ENCODE results near the gene TDRKH.

TDRKH gene

GRCh38 chr1:151807131-151807530 lies 16.8 kb upstream of the TDRKH start:
- no peak for TF ChIP-seq CTCF (IDR thresholded peaks at IDR 0.05; ENCODE audit: low read depth, low read length)
- no peak overlapping the region for H3K4me3 ChIP-seq (ENCODE audit: low read depth, low read length)

- no peak for TF ChIP-seq CTCF (IDR thresholded peaks at IDR 0.05; ENCODE audit: low read depth, low read length)
- H3K4me3 ChIP-seq (ENCODE audit: low read depth, low read length), result no peak overlapping the region
These were observed 15.9 kb upstream of the TDRKH start for GRCh38 chr1:151806170-151806569.

- no peak for TF ChIP-seq CTCF (IDR thresholded peaks at IDR 0.05; ENCODE audit: low read depth, low read length)
- no peak within 1 kb of the TSS for H3K4me3 ChIP-seq (ENCODE audit: low read depth, low read length)
These were observed 14.9 kb upstream of the TDRKH start, which contains the start of gene LINGO4 for GRCh38 chr1:151805066-151805820. LINGO4 (minus strand) TSS chr1:151805419; CDS start chr1:151802704, 2,715 bp downstream.

- no peak for TF ChIP-seq CTCF (IDR thresholded peaks at IDR 0.05; ENCODE audit: low read depth, low read length)
- no peak overlapping the region for H3K4me3 ChIP-seq (ENCODE audit: low read depth, low read length)
These were observed 13.6 kb upstream of the TDRKH start for GRCh38 chr1:151803915-151804314.

- no peak overlapping the region for H3K4me3 ChIP-seq (ENCODE audit: low read depth, low read length)
- TF ChIP-seq CTCF (IDR thresholded peaks at IDR 0.05; ENCODE audit: low read depth, low read length), result no peak
These were observed 12.9 kb upstream of the TDRKH start for GRCh38 chr1:151803164-151803563.

- no peak for TF ChIP-seq CTCF (IDR thresholded peaks at IDR 0.05; ENCODE audit: low read depth, low read length)
- H3K4me3 ChIP-seq (ENCODE audit: low read depth, low read length), result no peak overlapping the region
These were observed 12.1 kb upstream of the TDRKH start for GRCh38 chr1:151802372-151802771.

GRCh38 chr1:151801846-151802245 lies 11.5 kb upstream of the TDRKH start:
- H3K4me3 ChIP-seq (ENCODE audit: low read depth, low read length), result no peak overlapping the region
- TF ChIP-seq CTCF (IDR thresholded peaks at IDR 0.05; ENCODE audit: low read depth, low read length), result no peak
